Transverse colon (tissue), 4 donors: ENCODE measurements around the gene SNX5.

Experiments
- POLR2AphosphoS5 ChIP-seq, 3 donors: sonication (generic); formaldehyde crosslinking; IDR thresholded peaks; one replicate each; pipeline ENCODE4 v1.6.1; 2016; ENCODE audit warnings: antibody characterized with exemption in 3 of 3
- TF ChIP-seq, protein P1 (sequence below), 5 experiments: fragments of 200-600 bp in 3 of 5; fragments of 450-650 bp in 2 of 5; sonication (generic) in 3 of 5; IDR thresholded peaks; 1 replicate in 2 of 5; 2 replicates in 3 of 5; pipeline ENCODE4 v1.5.1; 2016 to 2017; ENCODE audit warnings: antibody characterized with exemption in 5 of 5, inconsistent platforms in 3 of 5, mild to moderate bottlenecking in 2 of 5, moderate library complexity in 1 of 5

GRCh38 chr20:17931513-17931912, 37.1 kb downstream of the SNX5 start:
- TF ChIP-seq, protein P1, sequence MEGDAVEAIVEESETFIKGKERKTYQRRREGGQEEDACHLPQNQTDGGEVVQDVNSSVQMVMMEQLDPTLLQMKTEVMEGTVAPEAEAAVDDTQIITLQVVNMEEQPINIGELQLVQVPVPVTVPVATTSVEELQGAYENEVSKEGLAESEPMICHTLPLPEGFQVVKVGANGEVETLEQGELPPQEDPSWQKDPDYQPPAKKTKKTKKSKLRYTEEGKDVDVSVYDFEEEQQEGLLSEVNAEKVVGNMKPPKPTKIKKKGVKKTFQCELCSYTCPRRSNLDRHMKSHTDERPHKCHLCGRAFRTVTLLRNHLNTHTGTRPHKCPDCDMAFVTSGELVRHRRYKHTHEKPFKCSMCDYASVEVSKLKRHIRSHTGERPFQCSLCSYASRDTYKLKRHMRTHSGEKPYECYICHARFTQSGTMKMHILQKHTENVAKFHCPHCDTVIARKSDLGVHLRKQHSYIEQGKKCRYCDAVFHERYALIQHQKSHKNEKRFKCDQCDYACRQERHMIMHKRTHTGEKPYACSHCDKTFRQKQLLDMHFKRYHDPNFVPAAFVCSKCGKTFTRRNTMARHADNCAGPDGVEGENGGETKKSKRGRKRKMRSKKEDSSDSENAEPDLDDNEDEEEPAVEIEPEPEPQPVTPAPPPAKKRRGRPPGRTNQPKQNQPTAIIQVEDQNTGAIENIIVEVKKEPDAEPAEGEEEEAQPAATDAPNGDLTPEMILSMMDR (IDR thresholded peaks at IDR 0.05): no peak
- no peak for TF ChIP-seq POLR2AphosphoS5 (IDR thresholded peaks at IDR 0.05)
